IPS-18a (cell line): ENCODE measurements around the gene CXXC1.

Source experiments
- H3K27ac ChIP-seq: one replicate; pipeline ENCODE4 v1.5.1; 2013; ENCODE audit warnings: low read length
- H3K27me3 ChIP-seq: one replicate; pipeline ENCODE4 v1.6.1; 2013; ENCODE audit warnings: mild to moderate bottlenecking, low read length; ENCODE audit not compliant: control insufficient read depth, insufficient read depth
- H3K36me3 ChIP-seq: one replicate; pipeline ENCODE4 v1.6.1; 2013; ENCODE audit warnings: low read depth, low read length; ENCODE audit not compliant: control insufficient read depth
- H3K4me1 ChIP-seq: one replicate; pipeline ENCODE4 v1.6.1; 2013; ENCODE audit warnings: low read depth, low read length; ENCODE audit not compliant: control insufficient read depth
- H3K4me3 ChIP-seq: one replicate; pipeline ENCODE4 v1.5.1; 2013; ENCODE audit warnings: low read length
- H3K9ac ChIP-seq: one replicate; pipeline ENCODE4 v1.6.1; 2013; ENCODE audit warnings: mild to moderate bottlenecking, low read length, moderate library complexity
- H3K9me3 ChIP-seq: one replicate; pipeline ENCODE4 v1.6.1; 2013; ENCODE audit warnings: low read depth, low read length; ENCODE audit not compliant: control insufficient read depth

CXXC1 gene

DNA sequence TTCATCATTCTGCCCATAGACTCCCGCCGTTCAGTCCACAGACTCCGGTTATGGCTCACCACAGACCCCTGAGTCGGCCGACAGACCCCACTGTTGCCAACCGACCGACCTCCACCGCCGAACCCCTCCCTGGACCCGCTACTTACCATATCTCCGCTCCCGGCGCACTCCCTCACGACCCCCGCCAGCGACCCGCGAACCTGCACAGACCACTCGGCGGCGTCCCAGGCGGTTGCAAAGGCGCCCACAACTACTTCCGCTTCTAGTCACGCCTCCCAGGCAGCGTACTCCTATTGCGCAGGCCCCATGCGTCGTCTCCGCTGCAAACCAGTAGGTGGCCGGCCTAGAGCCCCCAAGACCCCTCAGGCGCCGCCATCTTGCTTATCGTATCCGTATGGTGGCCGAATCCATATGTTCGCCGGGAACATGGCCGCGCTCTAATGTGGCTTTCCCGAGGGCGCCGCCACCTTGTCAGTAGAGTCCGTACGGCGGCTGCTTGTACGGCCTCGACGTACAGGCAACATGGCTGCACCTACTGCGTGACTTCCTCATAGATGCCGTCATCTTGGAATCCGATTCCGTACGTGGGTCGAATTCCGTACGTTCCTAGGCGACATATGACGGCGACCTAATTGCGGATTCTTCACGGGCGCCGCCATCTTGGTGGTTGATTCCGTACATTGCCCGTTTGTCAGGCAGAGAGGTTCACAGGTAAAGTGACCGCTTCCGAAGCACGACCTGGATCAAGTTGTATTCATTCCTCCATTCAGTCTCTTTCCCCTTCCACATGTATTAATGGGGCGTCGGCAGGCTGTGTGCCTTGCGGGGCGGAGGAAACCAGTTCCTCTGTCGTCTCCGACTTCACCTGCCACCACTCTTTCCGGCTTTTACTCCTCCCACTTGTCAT is at the start of gene CXXC1:
Gene CXXC1 (minus strand): TSS at position 252 of the 907 bp plus-strand sequence. CDS start 103 bp downstream, at position 149.
- H3K4me3 ChIP-seq: peak within 1 kb of the TSS; percentile 95
- peaks cover 23% of the 10 kb centered on the region for H3K36me3 ChIP-seq
- no peaks in the 10 kb centered on the region for H3K4me1 ChIP-seq
- no peak within 1 kb of the TSS for H3K27ac ChIP-seq
- no peaks in the 10 kb centered on the region for H3K9me3 ChIP-seq
- H3K27me3 ChIP-seq: no peaks in the 10 kb centered on the region
- peak within 1 kb of the TSS; percentile 72 for H3K9ac ChIP-seq

GRCh38 chr18:50334546-50335152 is 47.2 kb upstream of the CXXC1 start:
- no peak overlapping the region for H3K27ac ChIP-seq
- no peak overlapping the region for H3K4me3 ChIP-seq
- H3K36me3 ChIP-seq: no peaks in the 10 kb centered on the region
- H3K27me3 ChIP-seq: no peaks in the 10 kb centered on the region
- no peaks in the 10 kb centered on the region for H3K9me3 ChIP-seq
- no peaks in the 10 kb centered on the region for H3K4me1 ChIP-seq
- H3K9ac ChIP-seq: no peak overlapping the region

DNA sequence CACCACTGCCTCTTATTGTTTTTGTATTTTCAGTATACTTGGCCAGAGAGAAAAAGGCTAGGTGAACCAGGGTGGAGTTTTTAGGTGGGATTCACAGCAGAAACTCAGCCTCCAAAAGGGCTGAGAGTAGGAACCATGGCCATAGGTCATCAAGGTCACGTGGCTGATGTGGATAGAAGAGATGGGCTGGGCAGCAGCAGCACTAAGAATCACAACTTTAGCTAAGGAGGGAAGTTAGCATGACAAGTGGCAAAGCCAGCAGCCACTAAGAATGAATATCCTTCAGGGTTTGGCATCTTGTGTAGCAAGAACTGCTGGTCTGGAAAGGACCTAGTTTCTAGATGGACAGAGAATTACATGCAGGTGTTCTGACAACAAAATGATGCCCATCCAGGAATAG is 44.2 kb upstream of the CXXC1 start:
- H3K27me3 ChIP-seq: no peaks in the 10 kb centered on the region
- H3K4me1 ChIP-seq: no peaks in the 10 kb centered on the region

GRCh38 chr18:50330176-50330575 is 42.7 kb upstream of the CXXC1 start:
- no peaks in the 10 kb centered on the region for H3K27me3 ChIP-seq
- no peak overlapping the region for H3K27ac ChIP-seq
- H3K4me3 ChIP-seq: no peak overlapping the region
- H3K36me3 ChIP-seq: no peaks in the 10 kb centered on the region
- no peak overlapping the region for H3K9ac ChIP-seq
- H3K4me1 ChIP-seq: no peaks in the 10 kb centered on the region
- H3K9me3 ChIP-seq: no peaks in the 10 kb centered on the region

More for the DNA sequence above, 44.2 kb upstream of the CXXC1 start:
- Histone ChIP-seq H3K9me3 (no peaks in the 10 kb centered on the region), H3K27ac (no peak overlapping the region), H3K9ac (no peak overlapping the region), H3K36me3 (no peaks in the 10 kb centered on the region), H3K4me3 (no peak overlapping the region)

- Histone ChIP-seq H3K27me3 (no peaks in the 10 kb centered on the region), H3K4me1 (no peaks in the 10 kb centered on the region), H3K4me3 (no peak overlapping the region), H3K36me3 (no peaks in the 10 kb centered on the region), H3K9me3 (no peaks in the 10 kb centered on the region), H3K9ac (no peak overlapping the region), H3K27ac (no peak overlapping the region)
Measured at GRCh38 chr18:50327983-50328382, 40.5 kb upstream of the CXXC1 start.

- H3K9ac ChIP-seq: no peak overlapping the region
- H3K4me1 ChIP-seq: peaks cover 10% of the 10 kb centered on the region
- H3K9me3 ChIP-seq: no peaks in the 10 kb centered on the region
- H3K27me3 ChIP-seq: no peaks in the 10 kb centered on the region
- no peak overlapping the region for H3K27ac ChIP-seq
- H3K36me3 ChIP-seq: no peaks in the 10 kb centered on the region
- H3K4me3 ChIP-seq: no peak overlapping the region
Measured at GRCh38 chr18:50320719-50321118, 33.2 kb upstream of the CXXC1 start.

- Histone ChIP-seq H3K36me3 (no peaks in the 10 kb centered on the region), H3K9me3 (no peaks in the 10 kb centered on the region), H3K4me1 (no peaks in the 10 kb centered on the region), H3K27me3 (no peaks in the 10 kb centered on the region), H3K9ac (no peak overlapping the region), H3K27ac (no peak overlapping the region), H3K4me3 (no peak overlapping the region)
Measured at GRCh38 chr18:50315100-50315871, 27.8 kb upstream of the CXXC1 start.

DNA sequence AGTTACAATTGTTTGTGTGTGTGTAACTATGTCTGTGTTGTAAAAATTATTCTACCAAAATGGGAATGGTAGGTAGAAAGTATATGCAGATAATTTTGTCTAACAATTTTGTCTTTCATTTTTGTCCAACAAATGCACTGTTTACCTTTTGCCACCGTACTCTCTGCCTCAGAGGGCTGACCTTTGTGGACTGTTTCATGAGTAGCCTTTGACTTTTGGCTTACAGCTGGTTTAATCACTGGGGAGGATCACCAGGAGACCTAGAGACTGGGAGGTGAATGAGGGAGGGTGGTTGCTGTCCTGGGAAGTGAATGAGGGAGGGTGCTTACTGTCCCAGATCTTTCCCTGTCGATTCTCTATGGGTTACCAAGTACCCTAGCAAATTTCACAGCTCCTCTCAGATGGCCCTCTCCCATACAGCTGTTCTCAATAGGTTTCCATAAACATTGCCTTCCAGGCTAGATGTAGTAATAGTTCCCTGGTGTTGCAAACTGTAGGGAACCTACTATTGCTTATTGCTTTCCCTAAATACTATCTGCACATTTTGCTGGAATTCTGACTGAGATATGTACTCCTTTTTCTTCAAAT is 26.5 kb upstream of the CXXC1 start:
- H3K4me1 ChIP-seq: no peaks in the 10 kb centered on the region
- no peak overlapping the region for H3K4me3 ChIP-seq
- H3K27me3 ChIP-seq: peaks cover 2% of the 10 kb centered on the region
- H3K9ac ChIP-seq: no peak overlapping the region
- H3K9me3 ChIP-seq: no peaks in the 10 kb centered on the region
- H3K27ac ChIP-seq: no peak overlapping the region
- no peaks in the 10 kb centered on the region for H3K36me3 ChIP-seq

DNA sequence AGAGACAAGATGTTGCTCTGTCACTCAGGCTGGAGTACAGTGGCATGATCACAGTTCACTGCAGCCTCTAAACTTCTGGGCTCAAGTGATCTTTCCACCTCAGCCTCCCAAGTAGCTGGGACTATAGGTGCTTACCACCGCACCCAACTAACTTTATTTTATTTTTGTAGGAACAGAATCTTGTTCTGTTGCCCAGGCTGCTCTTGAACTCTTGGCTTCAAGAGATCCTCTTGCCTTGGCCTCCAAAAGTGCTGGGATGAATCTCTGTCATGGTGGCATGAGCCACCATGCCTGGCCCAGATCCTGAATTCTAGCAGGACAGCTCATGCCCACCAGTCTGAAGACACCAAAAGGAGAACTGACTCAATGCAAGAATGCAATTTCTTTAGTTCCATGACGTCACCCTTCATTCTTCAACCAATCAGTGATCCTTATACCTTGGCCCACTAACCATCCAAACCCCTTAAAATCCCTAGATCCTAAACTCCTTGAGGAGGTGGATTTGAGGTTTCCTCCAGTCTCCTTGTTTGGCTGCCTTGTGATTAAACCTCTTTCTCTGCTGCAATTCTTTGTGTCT is 25.6 kb upstream of the CXXC1 start:
- H3K36me3 ChIP-seq: no peaks in the 10 kb centered on the region
- no peaks in the 10 kb centered on the region for H3K4me1 ChIP-seq
- H3K27ac ChIP-seq: no peak overlapping the region
- H3K9me3 ChIP-seq: no peaks in the 10 kb centered on the region
- no peak overlapping the region for H3K9ac ChIP-seq
- peaks cover 10% of the 10 kb centered on the region for H3K27me3 ChIP-seq
- no peak overlapping the region for H3K4me3 ChIP-seq

DNA sequence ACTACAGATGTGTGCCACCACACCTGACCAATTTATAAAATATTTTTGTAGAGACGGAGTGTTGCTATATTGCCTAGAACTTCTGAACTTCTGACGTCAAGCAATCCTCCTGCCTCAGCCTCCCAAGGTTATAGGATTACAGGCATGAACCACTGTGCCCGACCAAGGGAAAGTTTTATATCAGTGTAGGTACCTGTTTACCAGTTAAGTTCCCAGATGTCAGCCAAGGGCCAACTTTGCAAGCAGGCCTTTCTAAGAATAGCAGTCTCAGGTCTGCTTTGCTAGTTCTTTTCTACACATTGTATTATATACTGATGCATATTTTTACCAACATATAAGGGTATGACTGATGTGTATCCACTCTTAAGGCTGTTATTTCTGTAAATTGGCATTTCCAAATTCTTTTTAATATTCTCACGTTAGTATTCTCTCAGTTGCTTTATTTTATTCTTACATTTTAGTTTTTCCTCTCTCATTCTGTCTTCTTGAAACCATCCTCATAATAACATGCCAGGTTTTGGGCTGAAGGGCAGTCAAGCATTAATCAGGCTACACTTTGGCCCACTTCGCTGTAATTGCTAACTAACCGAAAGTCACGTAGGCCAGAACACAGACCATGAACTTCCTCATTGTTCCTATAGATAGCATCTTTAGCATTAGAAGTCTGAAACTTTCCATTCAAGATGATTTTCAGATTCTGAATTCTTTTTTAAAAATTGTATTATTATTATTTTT is 25.0 kb upstream of the CXXC1 start:
- no peak overlapping the region for H3K9ac ChIP-seq
- no peak overlapping the region for H3K4me3 ChIP-seq
- H3K9me3 ChIP-seq: no peaks in the 10 kb centered on the region
- no peaks in the 10 kb centered on the region for H3K4me1 ChIP-seq
- no peaks in the 10 kb centered on the region for H3K36me3 ChIP-seq
- H3K27me3 ChIP-seq: peaks cover 13% of the 10 kb centered on the region
- no peak overlapping the region for H3K27ac ChIP-seq
